Right hindlimb (tissue), 1 donor: ENCODE data around the gene ITFG2.
A peak's percentile ranks its signal among the peaks of the same experiment; 100 is the strongest.

Experiments used
- DNase-seq: peaks from one replicate; pipeline ENCODE4 v3.0.0-alpha.2; 2018

ITFG2 gene

DNA sequence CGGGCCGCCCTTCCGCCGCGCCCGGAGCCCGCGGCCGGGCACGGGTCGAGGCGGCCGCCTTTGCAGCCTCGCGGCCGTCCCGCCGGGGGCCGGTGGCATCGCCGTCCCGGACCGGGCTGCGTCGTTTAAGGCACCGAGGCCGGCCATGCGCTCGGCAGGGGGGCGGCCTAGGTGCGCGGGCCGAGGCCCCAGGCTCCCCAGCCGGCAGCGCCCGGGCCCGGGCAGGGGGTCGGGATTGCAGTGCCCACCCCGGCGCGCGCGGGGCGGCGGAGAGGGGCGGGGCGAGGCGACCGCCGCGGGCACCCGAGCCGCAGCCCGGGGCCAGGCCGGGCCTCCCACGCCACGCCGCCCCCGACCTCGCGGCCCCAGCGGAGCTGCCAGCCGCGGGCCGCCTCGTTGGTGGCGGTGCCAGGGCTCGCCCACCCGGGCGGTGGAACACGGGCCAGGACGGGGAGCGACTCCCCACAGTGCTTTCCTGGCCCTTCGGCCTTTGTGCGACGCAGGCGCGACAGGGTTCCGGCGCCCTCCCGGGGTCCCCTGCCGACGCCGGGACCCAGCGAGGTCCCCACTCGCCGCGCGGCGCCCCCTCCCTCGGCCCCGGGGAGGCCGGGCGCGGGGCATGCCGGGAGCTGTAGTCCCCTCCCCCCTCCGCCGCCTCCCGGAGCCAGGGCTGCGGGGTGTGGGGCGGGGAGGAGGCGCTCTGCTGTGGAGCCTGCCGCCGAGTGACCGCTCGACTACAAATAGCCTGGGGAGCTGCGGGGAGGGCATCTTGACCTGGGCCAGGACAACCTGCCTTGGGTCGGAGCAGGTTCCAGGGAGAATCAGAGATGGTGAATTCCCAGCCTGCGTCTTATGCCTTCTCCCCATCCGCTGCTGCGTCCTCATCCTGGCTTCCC, 16.9 kb upstream of the ITFG2 start:
- peak; percentile 83 for DNase-seq

DNA sequence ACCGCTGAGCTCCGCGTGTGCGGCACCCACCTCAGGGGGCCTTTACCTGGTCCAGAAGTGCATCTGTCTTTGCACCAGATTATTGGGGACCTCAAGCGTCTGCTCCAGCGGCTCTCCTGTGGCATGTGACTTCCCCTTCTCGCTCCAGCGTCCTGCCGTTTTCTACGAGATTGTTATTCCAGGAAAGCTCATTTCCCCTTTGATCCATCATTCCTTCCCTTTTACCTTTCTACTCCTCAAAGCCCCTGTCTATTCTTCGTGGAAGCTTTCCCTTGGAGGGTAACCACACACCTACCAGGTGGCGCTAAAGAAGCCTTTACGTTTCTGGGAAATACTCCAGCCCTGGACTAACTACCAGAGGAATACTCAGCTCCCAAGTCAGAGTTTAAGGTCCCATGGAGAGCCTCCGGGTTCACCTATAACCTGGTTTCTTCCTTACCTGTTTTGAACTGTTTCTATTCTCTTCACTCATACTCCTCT, 16.2 kb upstream of the ITFG2 start:
- DNase-seq, result no peak

DNA sequence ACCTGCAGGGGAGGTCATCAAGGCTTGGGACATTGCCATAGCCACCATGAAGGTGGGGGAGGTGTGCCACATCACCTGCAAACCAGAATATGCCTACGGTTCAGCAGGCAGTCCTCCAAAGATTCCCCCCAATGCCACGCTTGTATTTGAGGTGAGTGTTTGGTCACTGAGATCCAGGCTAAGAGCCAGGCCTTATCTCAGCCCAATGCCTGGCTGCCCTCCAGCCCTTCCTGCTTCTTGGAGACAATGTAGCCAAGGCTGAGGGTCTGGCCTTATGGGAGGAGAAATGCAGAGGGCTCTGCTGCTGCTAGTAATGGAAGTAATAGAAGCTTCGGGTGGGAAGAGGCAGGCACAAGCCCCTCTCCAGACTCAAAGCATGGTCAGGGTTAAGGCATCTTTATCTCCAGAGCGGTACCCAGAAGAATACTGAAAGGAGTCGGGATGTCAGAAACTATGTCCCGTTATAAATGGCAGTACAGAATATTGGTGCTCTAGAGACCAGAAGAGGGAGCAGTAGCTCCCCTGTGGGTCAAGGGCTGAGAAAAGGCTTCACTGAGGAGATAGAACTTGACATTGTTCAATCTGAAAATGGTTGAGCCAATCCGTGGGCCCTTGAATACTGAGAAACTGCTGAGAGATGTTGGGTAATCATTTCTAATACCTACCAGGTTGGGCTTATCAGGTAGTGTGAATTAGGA, 14.6 kb upstream of the ITFG2 start:
- DNase-seq, result peak; percentile 12

DNA sequence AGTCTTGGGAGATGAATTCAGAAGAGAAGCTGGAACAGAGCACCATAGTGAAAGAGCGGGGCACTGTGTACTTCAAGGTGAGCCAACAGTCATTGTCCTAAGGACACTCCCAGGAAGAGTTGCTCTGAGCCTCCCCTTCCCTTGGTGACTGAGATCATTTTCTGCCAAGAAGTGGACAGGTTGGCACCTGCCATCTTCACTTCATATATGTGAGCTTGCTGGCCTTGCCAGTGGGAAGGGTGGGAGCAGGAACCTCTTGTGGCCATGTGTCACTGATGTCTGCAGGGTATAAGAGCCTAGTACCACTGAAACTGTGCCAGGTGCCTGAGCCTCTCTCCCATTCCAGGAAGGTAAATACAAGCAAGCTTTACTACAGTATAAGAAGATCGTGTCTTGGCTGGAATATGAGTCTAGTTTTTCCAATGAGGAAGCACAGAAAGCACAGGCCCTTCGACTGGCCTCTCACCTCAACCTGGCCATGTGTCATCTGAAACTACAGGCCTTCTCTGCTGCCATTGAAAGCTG, 12.4 kb upstream of the ITFG2 start:
- DNase-seq, result no peak

- peak; percentile 10 for DNase-seq
These were observed 11.3 kb upstream of the ITFG2 start for GRCh38 chr12:2801044-2801783.

- DNase-seq, result peak; percentile 13
These were observed 8.7 kb upstream of the ITFG2 start for GRCh38 chr12:2803635-2804392.

DNA sequence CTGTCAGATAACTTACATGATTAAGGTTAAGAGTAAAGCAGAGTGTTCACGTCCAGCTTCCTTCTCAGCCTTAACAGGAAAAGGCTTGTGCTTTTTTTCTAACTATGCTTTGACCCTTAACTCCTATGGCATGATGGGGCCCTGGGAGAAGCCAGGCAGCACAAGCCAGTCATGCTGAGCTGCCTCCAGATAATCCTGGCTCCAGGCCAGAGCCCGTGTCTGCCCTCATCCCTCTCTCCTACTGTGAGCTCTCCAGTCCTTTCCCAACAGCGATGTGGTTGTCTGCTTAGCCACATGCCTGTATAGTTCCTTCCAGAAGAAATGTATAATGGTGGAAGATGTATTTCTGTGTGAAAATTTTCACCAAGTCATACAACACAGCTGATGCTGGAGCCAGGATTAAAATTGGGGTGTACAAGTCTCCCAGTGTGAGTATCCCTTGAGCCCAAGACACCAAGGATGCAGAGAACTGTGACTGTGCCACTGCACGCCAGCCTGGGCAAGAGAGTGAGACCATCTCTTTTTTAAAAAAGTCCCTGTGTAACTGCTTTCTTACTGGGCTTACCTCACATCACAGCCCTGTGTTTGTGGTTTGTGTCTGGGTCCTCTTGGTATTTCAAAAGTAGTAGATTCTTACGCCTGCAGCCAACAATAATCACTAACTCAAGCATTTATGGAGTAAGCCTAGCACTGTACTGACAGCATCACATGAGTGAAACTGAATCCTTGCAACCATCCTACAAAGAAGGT, 7.9 kb upstream of the ITFG2 start:
- DNase-seq, result no peak

DNA sequence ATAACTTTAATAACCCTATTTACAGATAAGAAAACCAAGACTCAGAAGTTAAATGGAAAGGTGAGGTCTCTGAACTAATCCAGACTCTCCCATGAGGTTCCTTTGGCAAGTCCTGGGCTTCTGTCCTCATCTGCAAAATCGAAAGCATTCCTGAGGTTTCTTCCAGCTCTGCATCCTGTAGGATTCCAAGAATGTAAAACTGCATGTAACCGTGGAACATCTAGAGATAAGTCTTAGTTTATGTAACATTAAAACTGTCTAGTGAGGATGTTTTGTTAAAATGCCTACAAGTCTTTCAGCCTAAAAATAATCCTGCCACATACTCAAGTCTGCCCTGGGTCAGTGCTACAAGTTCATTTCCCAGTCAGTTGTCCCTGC, 7.3 kb upstream of the ITFG2 start:
- no peak for DNase-seq

GRCh38 chr12:2806700-2807099, 5.8 kb upstream of the ITFG2 start:
- no peak for DNase-seq

DNA sequence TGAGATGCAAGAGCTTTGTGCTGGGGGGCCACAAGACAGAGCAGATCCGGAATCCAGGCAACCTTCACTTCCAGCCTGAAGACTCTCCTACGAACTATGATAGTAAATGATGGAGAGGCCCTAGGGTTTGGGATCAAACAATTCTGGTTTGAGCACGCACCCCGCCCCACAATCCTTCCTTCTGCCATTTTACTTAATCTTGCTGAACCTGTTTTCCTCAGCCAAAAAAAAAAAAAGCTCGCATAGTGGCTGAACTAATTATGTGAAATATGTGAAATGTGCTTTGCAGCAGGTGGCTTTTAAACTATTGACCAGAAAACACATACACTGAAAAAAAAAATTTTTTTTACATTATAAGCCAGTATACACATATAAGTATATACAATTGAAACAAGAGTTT, 667 bp upstream of the ITFG2 start:
- no peak for DNase-seq

GRCh38 chr12:2813214-2814185, 1.0 kb downstream of the ITFG2 start:
- peak; percentile 63 for DNase-seq

DNA sequence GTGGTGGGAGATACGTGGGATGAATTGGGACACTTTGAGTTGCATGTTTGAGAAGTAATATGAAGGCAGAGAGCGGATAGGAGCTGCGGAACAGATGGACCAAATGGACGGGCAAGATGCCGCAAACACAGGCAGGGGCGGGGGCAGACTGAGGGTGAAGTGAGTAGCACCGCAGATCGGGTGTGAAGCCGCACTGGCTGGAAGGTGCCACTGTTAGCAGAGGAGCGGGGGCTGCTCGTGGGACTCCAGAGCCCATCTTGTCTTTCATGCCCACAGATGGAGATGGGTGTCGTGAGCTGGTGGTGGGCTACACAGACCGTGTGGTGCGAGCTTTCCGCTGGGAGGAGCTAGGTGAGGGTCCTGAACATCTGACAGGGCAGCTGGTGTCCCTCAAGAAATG, 7.3 kb downstream of the ITFG2 start:
- DNase-seq, result no peak

GRCh38 chr12:2820432-2820831, 8.0 kb downstream of the ITFG2 start:
- DNase-seq, result no peak

DNA sequence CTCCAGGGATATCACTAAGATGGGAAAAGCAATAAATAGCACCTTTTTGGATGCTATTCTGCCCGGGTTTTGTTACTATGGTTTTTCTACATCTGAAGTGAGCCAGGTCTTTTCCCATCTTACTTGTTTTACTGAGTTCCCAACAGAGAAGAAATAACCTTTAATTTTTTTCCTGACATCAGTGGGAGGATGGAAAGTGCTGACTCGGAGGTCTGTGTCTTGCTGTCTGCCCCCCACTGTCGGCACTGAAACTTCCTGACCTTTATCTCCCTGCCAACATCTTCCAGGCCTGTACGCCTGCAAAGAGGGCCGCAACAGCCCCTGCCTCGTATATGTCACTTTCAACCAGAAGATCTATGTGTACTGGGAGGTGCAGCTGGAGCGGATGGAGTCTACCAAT, 11.0 kb downstream of the ITFG2 start:
- no peak for DNase-seq

- DNase-seq, result no peak
These were observed 12.1 kb downstream of the ITFG2 start for GRCh38 chr12:2824541-2824940.

DNA sequence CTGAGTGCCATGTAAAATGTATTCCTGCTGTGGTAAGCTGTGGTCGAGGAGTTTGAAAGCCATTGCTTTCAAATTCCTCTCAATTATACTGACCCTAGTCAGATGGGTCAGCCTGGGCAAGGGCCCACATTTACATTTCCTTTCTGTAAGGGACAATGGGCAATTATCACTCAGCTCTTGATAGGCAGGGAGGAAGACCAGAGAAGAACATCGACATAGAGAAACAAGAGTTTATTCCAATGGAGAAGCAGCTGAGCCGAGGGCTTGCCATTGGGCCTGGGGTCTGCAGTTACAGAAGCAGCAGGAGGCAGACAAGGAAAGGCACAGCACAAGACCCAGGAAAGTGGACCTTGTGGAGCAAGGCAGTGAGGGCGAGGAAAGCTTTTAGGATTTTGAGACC, 12.7 kb downstream of the ITFG2 start:
- DNase-seq, result no peak

GRCh38 chr12:2826036-2826435, 13.6 kb downstream of the ITFG2 start:
- DNase-seq, result no peak

DNA sequence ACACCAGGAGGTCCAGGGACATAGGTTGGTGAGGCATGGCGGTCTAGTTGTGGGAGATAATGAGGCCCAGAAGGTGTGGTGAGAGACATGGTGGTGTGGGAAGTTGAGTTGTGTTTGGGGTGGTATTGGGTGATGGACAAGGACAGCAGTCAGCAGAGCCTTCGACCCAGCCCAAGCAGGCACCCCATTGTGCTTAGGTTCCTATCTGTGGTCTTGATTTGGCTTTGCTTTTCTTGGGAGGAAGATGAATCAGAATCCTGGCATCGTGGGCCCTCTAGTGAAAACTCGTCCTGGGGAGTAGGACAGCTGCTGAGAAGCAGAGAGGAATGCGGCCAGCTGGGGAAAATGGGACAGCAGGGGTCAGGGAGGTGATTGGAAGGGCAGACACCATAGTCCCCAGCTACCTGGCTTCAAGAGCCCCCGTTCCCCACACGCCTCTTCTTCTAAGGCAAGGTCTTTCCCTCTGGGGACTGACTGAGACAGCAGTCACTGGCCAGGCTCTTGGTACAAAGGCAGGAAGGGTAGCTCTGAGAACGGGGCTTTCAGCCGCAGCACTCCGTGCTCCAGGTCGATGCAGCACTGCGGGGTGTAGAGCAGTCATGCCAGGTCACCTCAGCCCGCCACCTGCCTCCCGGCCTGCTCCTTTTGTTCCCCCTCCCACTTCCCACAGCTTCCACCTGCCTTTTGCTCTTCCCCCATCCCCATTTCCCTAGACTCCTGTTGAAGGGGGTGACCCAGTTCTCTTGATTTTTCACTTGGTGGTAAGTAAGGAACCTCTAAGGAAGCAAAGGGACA, 14.4 kb downstream of the ITFG2 start:
- no peak for DNase-seq

GRCh38 chr12:2829275-2829674, 16.8 kb downstream of the ITFG2 start:
- DNase-seq, result no peak
